ENCODE data around the gene KCTD10. TPM values are rescaled to one million over a fixed set of nuclear protein-coding genes. Genes with fewer than 3 reads are reported as not detected.

Gene KCTD10
- total RNA-seq, 1 donor from 2014 or later, result 51.1 TPM

- H3K4me1 Mint-ChIP-seq (ENCODE audit: low read depth), result no peaks in the 10 kb centered on the region
- DNase-seq (ENCODE audit: low spot score, unreplicated experiment), result no peak
- no peak overlapping the region for H3K4me3 Mint-ChIP-seq (ENCODE audit: low read depth)
- H3K36me3 Mint-ChIP-seq (ENCODE audit: insufficient read depth), result peaks cover 16% of the 10 kb centered on the region
- H3K9me3 Mint-ChIP-seq (ENCODE audit: low read depth), result no peaks in the 10 kb centered on the region
- no peak overlapping the region for H3K27ac Mint-ChIP-seq
- no peak for TF ChIP-seq CTCF (IDR thresholded peaks at IDR 0.05; ENCODE audit: unreplicated experiment)
- H3K27me3 Mint-ChIP-seq, result no peaks in the 10 kb centered on the region
Measured at GRCh38 chr12:109502332-109502731, 25.2 kb upstream of the KCTD10 start.

DNA sequence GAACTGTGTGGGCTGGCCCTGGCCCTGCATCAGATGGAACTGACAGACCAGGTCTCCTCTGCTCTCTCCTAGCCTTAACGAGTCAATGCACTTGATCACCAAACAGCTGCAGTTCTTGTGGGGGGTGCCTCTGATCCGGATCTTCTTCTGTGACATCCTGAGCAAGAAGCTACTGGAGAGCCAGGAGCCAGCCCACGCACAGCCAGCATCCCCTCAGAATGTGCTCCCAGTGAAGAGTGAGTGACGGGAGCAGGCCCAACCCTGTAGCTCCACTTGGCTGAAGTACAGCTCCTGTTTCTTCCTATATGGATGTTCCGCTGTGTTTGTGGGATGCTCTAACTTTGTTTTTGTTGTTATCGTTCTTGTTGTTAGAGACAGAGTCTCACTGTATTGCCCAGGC is 24.2 kb upstream of the KCTD10 start:
- H3K4me1 Mint-ChIP-seq (ENCODE audit: low read depth), result no peaks in the 10 kb centered on the region
- no peaks in the 10 kb centered on the region for H3K9me3 Mint-ChIP-seq (ENCODE audit: low read depth)
- no peak for DNase-seq (ENCODE audit: low spot score, unreplicated experiment)
- no peak overlapping the region for H3K27ac Mint-ChIP-seq
- H3K27me3 Mint-ChIP-seq, result no peaks in the 10 kb centered on the region
- no peak for TF ChIP-seq CTCF (IDR thresholded peaks at IDR 0.05; ENCODE audit: unreplicated experiment)
- no peak overlapping the region for H3K4me3 Mint-ChIP-seq (ENCODE audit: low read depth)
- peaks cover 20% of the 10 kb centered on the region for H3K36me3 Mint-ChIP-seq (ENCODE audit: insufficient read depth)

DNA sequence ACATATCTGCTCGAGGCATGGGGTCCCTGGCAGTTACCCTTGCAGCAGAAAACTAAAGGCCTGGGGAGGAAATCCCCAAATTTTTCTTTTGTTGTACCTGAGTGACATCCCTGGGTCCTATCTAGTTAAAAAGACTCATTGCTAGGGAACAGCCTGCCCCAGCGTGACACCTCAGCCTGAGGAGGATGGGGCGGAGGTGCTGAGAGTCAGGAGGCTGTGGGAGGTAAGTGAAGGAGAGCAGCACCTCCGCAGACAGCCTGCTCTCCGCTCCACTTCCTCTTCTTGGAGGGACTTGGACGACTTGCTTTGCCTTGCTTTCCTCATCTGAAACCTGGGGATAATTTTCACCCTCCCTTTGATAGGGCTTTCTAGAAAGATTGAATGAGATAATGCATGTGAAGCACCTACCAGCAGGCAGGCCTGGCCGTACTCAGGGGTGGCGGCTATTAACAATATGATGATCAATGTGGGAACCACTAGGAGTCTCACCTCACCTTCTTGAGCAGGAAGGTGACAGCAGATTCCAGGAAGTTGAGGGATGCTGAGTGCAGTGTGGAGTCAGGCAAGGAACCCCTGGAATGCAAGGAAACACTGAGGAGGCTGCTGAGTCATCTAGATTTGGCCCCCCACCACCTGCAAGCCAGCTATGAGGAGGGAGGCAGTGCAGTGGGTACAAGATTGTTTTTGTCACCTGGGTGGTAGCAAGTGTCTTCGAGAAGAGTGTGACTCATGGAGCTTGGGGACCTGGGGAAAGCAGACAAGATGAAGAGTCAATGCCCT is 23.5 kb upstream of the KCTD10 start:
- peaks cover 5% of the 10 kb centered on the region for H3K9me3 Mint-ChIP-seq (ENCODE audit: low read depth)
- no peak overlapping the region for H3K27ac Mint-ChIP-seq
- TF ChIP-seq CTCF (IDR thresholded peaks at IDR 0.05; ENCODE audit: unreplicated experiment), result no peak
- no peak overlapping the region for H3K4me3 Mint-ChIP-seq (ENCODE audit: low read depth)
- peaks cover 26% of the 10 kb centered on the region for H3K36me3 Mint-ChIP-seq (ENCODE audit: insufficient read depth)
- DNase-seq (ENCODE audit: low spot score, unreplicated experiment), result no peak
- H3K27me3 Mint-ChIP-seq, result no peaks in the 10 kb centered on the region
- no peaks in the 10 kb centered on the region for H3K4me1 Mint-ChIP-seq (ENCODE audit: low read depth)

DNA sequence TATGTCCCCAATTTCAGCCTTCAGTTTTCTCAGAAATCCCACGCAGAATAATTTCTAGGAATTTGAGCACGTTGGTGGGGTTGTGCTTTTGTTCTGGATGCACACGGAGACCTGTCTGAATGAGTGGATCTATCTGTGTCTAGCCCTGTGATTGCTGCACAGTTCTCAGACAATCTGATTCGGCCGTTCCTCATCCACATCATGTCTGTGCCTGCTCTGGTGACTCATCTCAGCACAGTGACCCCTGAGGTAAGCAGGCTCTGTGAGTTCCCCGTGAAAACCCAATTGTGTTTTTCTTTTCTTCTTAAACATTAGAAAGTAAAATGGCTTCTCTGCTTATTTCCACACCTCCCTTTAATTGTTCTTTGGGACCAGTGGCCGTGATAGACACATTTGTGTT is 20.6 kb upstream of the KCTD10 start:
- Mint-ChIP-seq H3K27me3 (no peaks in the 10 kb centered on the region), H3K4me1 (ENCODE audit: low read depth) (no peaks in the 10 kb centered on the region), H3K9me3 (ENCODE audit: low read depth) (peaks cover 12% of the 10 kb centered on the region), H3K27ac (no peak overlapping the region), H3K36me3 (ENCODE audit: insufficient read depth) (peaks cover 33% of the 10 kb centered on the region), H3K4me3 (ENCODE audit: low read depth) (no peak overlapping the region)
- DNase-seq (ENCODE audit: low spot score, unreplicated experiment), result no peak
- TF ChIP-seq CTCF (IDR thresholded peaks at IDR 0.05; ENCODE audit: unreplicated experiment), result no peak

DNA sequence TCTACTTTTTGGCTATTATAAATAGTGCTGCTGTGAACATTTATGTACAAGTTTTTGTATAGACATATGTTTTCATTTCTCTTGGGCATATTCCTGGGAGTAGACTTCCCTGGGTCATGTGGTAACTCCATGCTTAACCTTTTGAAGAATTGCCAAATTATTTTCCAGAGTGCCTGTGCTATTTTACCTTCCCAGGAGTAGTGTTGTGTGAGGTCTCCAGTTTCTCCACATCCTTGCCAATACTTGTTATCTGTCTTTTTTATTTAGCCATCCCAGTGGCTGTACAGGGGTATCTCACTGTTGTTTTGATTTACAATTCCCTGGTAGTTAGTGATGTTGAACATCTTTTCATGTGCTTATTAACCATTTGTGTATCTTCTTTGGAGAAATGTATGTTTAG is 19.2 kb upstream of the KCTD10 start:
- Mint-ChIP-seq H3K4me3 (ENCODE audit: low read depth) (no peak overlapping the region), H3K9me3 (ENCODE audit: low read depth) (peaks cover 12% of the 10 kb centered on the region), H3K27me3 (no peaks in the 10 kb centered on the region), H3K4me1 (ENCODE audit: low read depth) (no peaks in the 10 kb centered on the region), H3K36me3 (ENCODE audit: insufficient read depth) (peaks cover 33% of the 10 kb centered on the region), H3K27ac (no peak overlapping the region)
- no peak for DNase-seq (ENCODE audit: low spot score, unreplicated experiment)
- TF ChIP-seq CTCF (IDR thresholded peaks at IDR 0.05; ENCODE audit: unreplicated experiment), result no peak
